Upper lobe of left lung (tissue), 4 donors: ENCODE data around the gene ALPK1.

ENCODE experiments used
- EP300 ChIP-seq, 4 donors: sonication (generic); formaldehyde crosslinking; IDR thresholded peaks; one replicate each; pipeline ENCODE4 v1.5.1; 2017; ENCODE audit warnings: antibody characterized with exemption in 4 of 4, control low read depth in 2 of 4
- POLR2A ChIP-seq, 4 donors: fragments of 450-650 bp; IDR thresholded peaks; one replicate each; pipeline ENCODE4 v1.5.1; 2016 to 2017; ENCODE audit warnings: antibody characterized with exemption in 4 of 4, mild to moderate bottlenecking in 2 of 4
- POLR2AphosphoS5 ChIP-seq, 2 donors: sonication (generic); formaldehyde crosslinking; IDR thresholded peaks; one replicate each; pipeline ENCODE4 v1.5.1; 2017; ENCODE audit warnings: antibody characterized with exemption in 2 of 2
- TF ChIP-seq, protein P1 (sequence below), 6 experiments: fragments of 450-650 bp in 4 of 6; fragments of 200-600 bp in 2 of 6; sonication (generic) in 2 of 6; IDR thresholded peaks; one replicate each; pipeline ENCODE4 v1.5.1; 2016 to 2019; ENCODE audit warnings: antibody characterized with exemption in 6 of 6

- no peak for TF ChIP-seq POLR2AphosphoS5 (IDR thresholded peaks at IDR 0.05)
- TF ChIP-seq EP300 (IDR thresholded peaks at IDR 0.05), result no peak
- TF ChIP-seq, protein P1, sequence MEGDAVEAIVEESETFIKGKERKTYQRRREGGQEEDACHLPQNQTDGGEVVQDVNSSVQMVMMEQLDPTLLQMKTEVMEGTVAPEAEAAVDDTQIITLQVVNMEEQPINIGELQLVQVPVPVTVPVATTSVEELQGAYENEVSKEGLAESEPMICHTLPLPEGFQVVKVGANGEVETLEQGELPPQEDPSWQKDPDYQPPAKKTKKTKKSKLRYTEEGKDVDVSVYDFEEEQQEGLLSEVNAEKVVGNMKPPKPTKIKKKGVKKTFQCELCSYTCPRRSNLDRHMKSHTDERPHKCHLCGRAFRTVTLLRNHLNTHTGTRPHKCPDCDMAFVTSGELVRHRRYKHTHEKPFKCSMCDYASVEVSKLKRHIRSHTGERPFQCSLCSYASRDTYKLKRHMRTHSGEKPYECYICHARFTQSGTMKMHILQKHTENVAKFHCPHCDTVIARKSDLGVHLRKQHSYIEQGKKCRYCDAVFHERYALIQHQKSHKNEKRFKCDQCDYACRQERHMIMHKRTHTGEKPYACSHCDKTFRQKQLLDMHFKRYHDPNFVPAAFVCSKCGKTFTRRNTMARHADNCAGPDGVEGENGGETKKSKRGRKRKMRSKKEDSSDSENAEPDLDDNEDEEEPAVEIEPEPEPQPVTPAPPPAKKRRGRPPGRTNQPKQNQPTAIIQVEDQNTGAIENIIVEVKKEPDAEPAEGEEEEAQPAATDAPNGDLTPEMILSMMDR (IDR thresholded peaks at IDR 0.05), result no peak
- TF ChIP-seq POLR2A (IDR thresholded peaks at IDR 0.05), result no peak
Measured at GRCh38 chr4:112274959-112275358, 22.2 kb upstream of the ALPK1 start.
